Skeletal muscle satellite cell (primary cell): ENCODE results near the gene CORO7.
A peak's percentile ranks its signal among the peaks of the same experiment; 100 is the strongest.

ENCODE experiments used
- H3K27me3 ChIP-seq: 2 replicates; pipeline ENCODE4 v1.7.0; 2013; ENCODE audit warnings: low read length; ENCODE audit not compliant: control insufficient read depth, insufficient read depth
- H3K36me3 ChIP-seq: 2 replicates; pipeline ENCODE4 v1.7.0; 2013; ENCODE audit warnings: mild to moderate bottlenecking, control low read depth, low read length; ENCODE audit not compliant: insufficient read depth
- H3K4me1 ChIP-seq: 2 replicates; pipeline ENCODE4 v1.7.0; 2013; ENCODE audit warnings: low read length; ENCODE audit not compliant: control insufficient read depth, insufficient read depth
- H3K4me2 ChIP-seq: 2 replicates; pipeline ENCODE4 v1.7.0; 2013; ENCODE audit warnings: mild to moderate bottlenecking, low read length
- H3K4me3 ChIP-seq: 2 replicates; pipeline ENCODE4 v1.7.0; 2013; ENCODE audit warnings: low read length
- H3K9ac ChIP-seq: 2 replicates; pipeline ENCODE4 v1.7.0; 2013; ENCODE audit warnings: mild to moderate bottlenecking, low read depth, low read length, moderate library complexity
- H3K9me3 ChIP-seq: replicated peaks from 2 replicates; pipeline ENCODE4 v1.7.0; 2013; ENCODE audit warnings: mild to moderate bottlenecking, control low read depth, low read length

Gene CORO7

DNA sequence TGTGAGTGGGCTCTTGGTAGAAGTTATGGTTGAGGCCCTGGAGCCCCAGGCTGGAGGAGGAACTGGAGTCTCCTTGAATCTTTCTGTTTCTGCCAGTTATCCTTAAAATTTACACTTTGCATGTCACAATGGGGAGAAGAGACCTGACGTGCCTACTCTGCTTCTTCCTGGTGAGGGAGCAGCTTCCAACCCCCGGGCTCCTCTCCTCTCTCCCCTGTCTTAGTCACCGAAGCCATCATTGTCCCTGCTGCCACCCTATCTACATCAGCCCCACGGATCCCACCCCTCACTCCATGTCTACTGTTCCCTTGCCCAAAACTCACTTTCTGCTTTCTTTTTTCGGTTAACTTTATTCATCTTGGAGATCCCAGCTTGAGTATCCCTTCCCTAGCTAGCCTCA, 26.9 kb upstream of the CORO7 start:
- Histone ChIP-seq H3K9me3 (no peaks in the 10 kb centered on the region), H3K4me2 (no peak overlapping the region), H3K4me3 (no peak overlapping the region), H3K27me3 (no peaks in the 10 kb centered on the region), H3K9ac (no peak overlapping the region), H3K36me3 (peaks cover 73% of the 10 kb centered on the region), H3K4me1 (no peaks in the 10 kb centered on the region)

DNA sequence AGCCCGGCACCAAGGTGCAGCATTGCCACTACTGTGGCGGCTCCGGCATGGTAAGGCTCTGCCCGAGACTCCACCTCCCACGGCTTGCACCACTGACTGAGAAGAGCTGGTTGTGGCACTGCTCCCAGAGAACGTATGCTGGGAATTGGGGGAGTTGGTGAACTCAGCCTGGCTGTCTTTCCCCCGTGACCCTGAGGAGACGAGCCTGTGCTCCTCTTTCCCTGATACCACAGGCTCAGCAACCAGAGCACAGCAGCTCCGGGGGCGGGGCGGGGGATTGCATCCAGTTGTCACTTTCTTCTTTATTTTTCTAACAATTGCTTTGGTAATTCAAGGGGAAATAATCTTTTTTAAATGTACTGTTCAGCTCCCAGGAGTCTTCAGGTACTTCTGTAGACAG, 26.0 kb upstream of the CORO7 start:
- Histone ChIP-seq H3K36me3 (peaks cover 74% of the 10 kb centered on the region), H3K4me3 (no peak overlapping the region), H3K4me1 (no peaks in the 10 kb centered on the region), H3K9ac (no peak overlapping the region), H3K4me2 (no peak overlapping the region), H3K9me3 (no peaks in the 10 kb centered on the region), H3K27me3 (no peaks in the 10 kb centered on the region)

DNA sequence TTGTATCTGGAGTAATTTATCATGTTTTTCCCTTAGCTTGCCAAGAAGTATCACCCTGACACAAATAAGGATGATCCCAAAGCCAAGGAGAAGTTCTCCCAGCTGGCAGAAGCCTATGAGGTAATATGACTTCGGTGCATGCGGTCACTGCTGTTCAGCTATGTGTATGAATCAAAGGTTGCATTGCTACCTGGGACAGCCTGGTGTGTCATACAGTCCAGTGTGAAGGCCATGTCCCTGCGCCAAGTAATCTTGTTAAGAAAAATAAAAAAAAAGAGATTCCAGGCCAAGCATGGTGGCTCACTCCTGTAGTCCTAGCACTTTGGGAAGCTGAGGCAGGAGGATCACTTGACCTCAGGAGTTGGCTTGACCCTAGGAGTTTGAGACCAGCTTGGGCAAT, 21.0 kb upstream of the CORO7 start:
- no peaks in the 10 kb centered on the region for H3K27me3 ChIP-seq
- H3K4me1 ChIP-seq: no peaks in the 10 kb centered on the region
- H3K4me3 ChIP-seq: no peak overlapping the region
- no peak overlapping the region for H3K4me2 ChIP-seq
- H3K9me3 ChIP-seq: no peaks in the 10 kb centered on the region
- peaks cover 71% of the 10 kb centered on the region for H3K36me3 ChIP-seq
- no peak overlapping the region for H3K9ac ChIP-seq

DNA sequence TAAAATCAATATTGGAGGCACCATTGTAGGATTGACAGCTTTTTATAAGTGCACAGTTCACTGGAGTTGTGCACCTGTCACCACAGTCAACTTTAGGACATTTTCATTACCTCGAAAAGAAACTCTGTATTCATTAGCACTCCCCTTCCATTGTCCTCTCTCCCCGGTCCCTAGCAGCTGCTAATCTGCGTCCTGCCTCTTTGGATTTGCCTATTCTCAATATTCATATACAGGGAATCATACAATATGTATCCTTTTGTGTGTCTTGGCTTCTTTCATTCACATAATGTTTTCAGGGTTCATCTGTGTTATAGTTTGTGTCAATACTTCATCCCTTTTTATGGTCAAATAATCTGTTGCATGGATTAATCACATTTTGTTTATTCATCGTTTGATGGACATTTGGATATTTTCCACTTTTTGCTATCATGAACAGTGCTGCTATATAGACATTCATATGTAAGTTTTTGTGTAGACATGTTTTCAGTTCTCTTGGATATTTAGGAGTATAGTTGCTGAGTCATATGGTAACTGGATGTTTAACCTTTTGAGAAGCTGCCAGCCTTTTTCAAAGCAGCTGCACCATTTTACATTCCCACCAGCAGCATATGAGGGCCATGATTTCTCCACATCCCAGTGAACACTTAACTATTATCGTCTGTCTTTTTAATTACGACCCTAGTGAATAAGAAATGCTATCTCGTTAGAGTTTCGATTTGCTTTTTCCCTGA, 19.1 kb upstream of the CORO7 start:
- Histone ChIP-seq H3K27me3 (no peaks in the 10 kb centered on the region), H3K36me3 (peaks cover 63% of the 10 kb centered on the region), H3K9ac (no peak overlapping the region), H3K4me1 (no peaks in the 10 kb centered on the region), H3K4me3 (no peak overlapping the region), H3K4me2 (no peak overlapping the region), H3K9me3 (no peaks in the 10 kb centered on the region)

DNA sequence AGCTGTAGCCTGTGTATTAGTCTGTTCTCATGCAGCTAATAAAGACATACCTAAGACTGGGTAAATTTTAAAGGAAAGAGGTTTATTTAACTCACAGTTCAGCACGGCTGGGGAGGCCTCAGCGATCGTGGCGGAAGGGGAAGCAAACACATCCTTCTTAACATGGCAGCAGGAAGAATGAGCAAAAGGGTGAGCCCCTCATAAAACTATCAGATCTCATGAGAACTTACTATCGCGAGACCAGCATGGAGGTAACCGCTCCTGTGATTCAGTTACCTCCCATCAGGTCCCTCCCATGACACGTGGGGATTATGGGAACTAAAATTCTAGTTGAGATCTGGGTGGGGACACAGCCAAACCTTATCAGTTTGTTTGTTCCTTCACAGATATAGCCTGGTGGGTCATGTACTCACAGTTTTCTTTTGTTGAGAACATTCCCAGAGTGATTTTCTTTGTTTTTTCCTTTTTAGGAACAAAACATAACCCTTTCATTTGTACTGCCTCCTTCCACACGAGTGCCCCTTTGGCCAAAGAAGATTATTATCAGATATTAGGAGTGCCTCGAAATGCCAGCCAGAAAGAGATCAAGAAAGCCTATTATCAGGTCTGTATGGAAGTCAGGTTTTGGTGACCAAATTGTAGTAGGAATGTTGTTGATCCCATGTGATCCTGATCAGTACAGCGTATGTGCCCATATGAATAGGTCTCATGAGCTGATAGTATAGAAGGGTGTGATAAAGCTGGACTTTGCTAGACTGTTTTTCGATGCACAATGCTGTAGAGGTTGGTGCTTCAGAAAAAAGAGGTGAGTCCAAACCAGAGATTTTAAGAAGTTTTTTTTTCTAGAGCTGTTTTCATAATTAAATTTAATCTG, 17.8 kb upstream of the CORO7 start:
- Histone ChIP-seq H3K9me3 (no peaks in the 10 kb centered on the region), H3K4me1 (no peaks in the 10 kb centered on the region), H3K27me3 (no peaks in the 10 kb centered on the region), H3K4me3 (no peak overlapping the region), H3K9ac (no peak overlapping the region), H3K4me2 (no peak overlapping the region), H3K36me3 (peaks cover 55% of the 10 kb centered on the region)

DNA sequence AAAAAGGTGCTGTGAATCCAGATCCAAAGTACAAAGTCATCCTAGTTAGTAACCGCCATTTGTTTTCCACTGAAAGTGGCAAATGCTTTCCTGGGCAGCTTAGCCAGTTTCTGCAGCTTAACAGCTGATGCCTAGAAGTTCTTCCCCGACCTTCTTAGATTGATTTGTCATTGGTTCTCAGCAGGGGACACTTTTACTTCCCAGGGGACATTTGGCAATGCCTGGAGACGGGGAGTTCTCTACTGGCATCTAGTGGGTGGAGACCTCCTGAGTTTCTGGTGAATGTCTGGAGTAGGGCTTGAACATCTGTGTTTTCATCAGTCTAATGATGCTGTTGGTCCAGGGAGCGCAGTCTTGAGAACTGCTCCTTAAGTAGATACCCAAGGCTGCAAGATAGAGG, 16.8 kb upstream of the CORO7 start:
- Histone ChIP-seq H3K4me1 (no peaks in the 10 kb centered on the region), H3K4me2 (no peak overlapping the region), H3K27me3 (no peaks in the 10 kb centered on the region), H3K9me3 (no peaks in the 10 kb centered on the region), H3K36me3 (peaks cover 57% of the 10 kb centered on the region), H3K4me3 (no peak overlapping the region), H3K9ac (no peak overlapping the region)

DNA sequence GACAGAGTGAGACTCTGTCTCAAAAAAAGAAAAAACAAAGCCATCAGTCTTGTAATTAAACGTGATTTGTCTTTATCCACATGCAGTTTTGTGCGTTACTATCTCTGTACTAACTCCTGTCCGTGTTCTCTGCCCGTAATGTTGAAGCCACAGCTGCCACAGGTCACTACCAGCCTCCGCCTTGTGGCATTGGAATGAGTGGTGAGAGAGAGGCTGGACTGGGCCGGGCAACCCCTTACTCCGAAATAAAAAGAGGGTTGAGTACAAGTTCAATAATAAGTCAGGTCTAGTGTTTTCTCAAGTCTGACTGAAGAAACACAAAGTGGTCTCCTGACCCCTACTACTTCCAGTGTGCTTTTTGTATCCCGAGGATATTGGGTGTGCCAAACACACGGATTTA, 14.6 kb upstream of the CORO7 start:
- Histone ChIP-seq H3K9ac (no peak overlapping the region), H3K36me3 (peaks cover 44% of the 10 kb centered on the region), H3K27me3 (no peaks in the 10 kb centered on the region), H3K4me3 (no peak overlapping the region), H3K9me3 (no peaks in the 10 kb centered on the region), H3K4me1 (peaks cover 6% of the 10 kb centered on the region), H3K4me2 (no peak overlapping the region)

DNA sequence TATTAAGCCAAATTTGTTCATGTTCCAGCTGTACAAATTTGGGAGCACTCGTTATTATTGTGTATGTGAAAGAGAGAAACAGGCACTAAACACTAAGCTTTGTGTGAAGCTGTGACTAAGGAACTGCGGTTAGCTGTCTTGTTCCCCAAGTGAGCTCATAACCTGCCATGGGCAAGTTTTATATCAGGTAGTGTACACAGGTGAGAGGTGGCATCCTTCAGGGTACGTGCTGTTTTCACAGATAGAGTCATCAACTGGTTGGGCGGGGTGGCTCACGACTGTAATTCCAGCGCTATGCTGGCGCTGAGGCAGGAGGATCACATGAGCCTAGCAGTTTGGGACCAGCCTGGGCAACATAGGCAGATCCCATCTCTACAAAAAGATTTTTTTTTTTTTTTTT, 12.1 kb upstream of the CORO7 start:
- H3K9me3 ChIP-seq: no peaks in the 10 kb centered on the region
- peaks cover 21% of the 10 kb centered on the region for H3K36me3 ChIP-seq
- H3K4me3 ChIP-seq: no peak overlapping the region
- no peak overlapping the region for H3K4me2 ChIP-seq
- H3K4me1 ChIP-seq: peaks cover 11% of the 10 kb centered on the region
- H3K9ac ChIP-seq: no peak overlapping the region
- no peaks in the 10 kb centered on the region for H3K27me3 ChIP-seq

DNA sequence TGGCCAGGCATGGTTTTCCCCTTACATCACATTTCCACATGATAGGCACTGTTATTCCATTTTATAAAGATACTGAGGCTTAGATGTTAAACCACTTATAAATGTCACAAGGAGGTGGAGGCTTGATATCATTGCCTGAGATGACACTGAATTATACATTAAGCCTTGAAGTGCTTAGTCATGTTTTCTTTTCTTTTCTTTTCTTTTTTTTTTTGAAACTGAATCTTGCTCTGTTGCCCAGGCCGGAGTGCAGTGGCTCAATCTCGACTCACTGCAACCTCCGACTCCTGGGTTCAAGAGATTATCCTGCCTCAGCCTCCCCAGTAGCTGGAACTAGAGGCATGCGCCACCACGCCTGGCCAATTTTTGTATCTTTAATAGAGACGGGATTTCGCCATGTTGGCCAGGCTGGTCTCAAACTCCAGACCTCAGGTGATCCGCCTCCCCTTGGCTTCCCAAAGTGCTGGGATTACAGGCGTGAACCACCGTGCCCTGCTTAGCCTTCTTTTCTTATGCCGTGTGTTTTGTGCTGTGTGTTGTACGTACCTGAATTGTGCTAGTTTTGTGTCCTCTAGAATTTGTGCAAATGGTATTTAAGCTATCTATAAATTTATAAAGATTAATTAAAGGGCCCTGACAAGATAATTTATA, 10.5 kb upstream of the CORO7 start:
- Histone ChIP-seq H3K9me3 (no peaks in the 10 kb centered on the region), H3K27me3 (no peaks in the 10 kb centered on the region), H3K36me3 (peaks cover 16% of the 10 kb centered on the region), H3K4me1 (peaks cover 11% of the 10 kb centered on the region), H3K4me2 (peak overlapping the region; percentile 70), H3K9ac (peak overlapping the region; percentile 88), H3K4me3 (peak overlapping the region; percentile 79)

DNA sequence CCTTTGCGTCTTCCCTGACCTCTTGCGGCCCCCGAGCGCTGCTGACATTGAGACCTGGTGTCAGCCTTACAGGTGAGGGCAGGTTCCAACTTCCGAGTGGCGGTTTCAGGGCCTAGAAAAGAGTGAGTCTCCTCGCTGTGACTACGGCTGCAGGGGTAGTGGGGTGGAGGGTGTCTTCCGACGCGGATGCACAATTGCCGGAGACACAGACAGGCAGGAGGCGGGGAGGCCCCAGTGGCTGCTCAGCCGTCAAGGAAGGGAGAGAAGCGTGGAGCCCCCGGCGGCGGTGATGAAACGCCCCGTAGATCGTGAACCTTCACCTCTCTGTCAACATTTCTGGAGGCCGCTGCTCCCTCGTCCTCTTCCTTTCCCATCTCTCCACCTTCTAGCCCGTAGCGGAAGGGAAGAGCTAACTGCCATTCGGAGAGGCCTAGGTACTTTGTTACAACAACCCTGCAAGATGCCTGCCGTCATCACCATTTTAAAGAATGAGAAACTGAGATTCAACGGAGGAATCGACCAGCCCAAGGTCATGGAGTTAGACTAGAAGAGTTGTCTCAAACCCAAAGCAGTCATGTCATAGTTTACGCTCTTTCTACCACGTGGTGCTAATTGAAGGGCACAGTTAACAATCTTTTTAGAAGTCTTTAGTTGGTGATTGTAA, 9.8 kb upstream of the CORO7 start:
- Histone ChIP-seq H3K4me1 (peaks cover 11% of the 10 kb centered on the region), H3K9me3 (no peaks in the 10 kb centered on the region), H3K9ac (peak overlapping the region; percentile 88), H3K27me3 (no peaks in the 10 kb centered on the region), H3K4me3 (peak overlapping the region; percentile 79), H3K4me2 (peak overlapping the region; percentile 70), H3K36me3 (peaks cover 10% of the 10 kb centered on the region)

DNA sequence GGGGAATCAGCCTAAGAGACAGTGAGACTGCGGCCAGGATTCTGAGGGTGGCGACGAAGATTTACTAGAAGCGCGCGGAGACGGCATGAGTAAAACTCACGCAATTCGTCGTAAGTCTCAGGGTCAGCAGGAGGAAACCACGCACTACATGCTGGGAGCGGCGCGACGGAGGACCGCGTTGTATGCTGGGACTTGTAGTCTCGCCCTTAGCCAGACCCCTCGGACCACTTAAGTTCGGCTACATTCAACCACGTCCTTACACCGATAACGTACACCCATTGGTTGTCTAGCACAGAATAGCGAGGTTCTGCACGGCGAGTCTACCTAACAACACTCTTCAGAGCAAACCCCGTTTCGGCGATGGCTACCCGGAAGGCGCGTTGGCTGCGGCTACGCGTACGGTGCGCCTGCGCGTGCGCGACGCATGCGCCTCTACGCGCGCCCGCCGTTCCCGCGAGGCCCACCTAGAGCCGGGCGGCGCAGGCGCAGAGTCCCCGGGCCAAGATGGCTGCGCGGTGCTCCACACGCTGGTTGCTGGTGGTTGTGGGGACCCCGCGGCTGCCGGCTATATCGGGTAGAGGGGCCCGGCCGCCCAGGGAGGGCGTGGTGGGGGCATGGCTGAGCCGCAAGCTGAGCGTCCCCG, 9.1 kb upstream of the CORO7 start, which contains the start of gene DNAJA3:
Gene DNAJA3 (plus strand): TSS at position 491 of the 643 bp plus-strand sequence. CDS start 14 bp downstream, at position 505.
- H3K4me2 ChIP-seq: peak within 1 kb of the TSS; percentile 70
- no peaks in the 10 kb centered on the region for H3K27me3 ChIP-seq
- H3K4me1 ChIP-seq: peaks cover 11% of the 10 kb centered on the region
- H3K9ac ChIP-seq: peak within 1 kb of the TSS; percentile 88
- no peaks in the 10 kb centered on the region for H3K9me3 ChIP-seq
- H3K36me3 ChIP-seq: peaks cover 6% of the 10 kb centered on the region
- peak within 1 kb of the TSS; percentile 79 for H3K4me3 ChIP-seq
